ENCODE measurements around the gene ICAM4. TPM values are rescaled to one million over a fixed set of nuclear protein-coding genes. Genes with fewer than 3 reads are reported as not detected.

Gene ICAM4
- total and polyA plus RNA-seq, 2 of the 8 experiments (the other 6 are each of a cell fraction or from before 2014, with no cell fraction given), result 1.5 to 4.1 TPM

- TF ChIP-seq, protein P1, sequence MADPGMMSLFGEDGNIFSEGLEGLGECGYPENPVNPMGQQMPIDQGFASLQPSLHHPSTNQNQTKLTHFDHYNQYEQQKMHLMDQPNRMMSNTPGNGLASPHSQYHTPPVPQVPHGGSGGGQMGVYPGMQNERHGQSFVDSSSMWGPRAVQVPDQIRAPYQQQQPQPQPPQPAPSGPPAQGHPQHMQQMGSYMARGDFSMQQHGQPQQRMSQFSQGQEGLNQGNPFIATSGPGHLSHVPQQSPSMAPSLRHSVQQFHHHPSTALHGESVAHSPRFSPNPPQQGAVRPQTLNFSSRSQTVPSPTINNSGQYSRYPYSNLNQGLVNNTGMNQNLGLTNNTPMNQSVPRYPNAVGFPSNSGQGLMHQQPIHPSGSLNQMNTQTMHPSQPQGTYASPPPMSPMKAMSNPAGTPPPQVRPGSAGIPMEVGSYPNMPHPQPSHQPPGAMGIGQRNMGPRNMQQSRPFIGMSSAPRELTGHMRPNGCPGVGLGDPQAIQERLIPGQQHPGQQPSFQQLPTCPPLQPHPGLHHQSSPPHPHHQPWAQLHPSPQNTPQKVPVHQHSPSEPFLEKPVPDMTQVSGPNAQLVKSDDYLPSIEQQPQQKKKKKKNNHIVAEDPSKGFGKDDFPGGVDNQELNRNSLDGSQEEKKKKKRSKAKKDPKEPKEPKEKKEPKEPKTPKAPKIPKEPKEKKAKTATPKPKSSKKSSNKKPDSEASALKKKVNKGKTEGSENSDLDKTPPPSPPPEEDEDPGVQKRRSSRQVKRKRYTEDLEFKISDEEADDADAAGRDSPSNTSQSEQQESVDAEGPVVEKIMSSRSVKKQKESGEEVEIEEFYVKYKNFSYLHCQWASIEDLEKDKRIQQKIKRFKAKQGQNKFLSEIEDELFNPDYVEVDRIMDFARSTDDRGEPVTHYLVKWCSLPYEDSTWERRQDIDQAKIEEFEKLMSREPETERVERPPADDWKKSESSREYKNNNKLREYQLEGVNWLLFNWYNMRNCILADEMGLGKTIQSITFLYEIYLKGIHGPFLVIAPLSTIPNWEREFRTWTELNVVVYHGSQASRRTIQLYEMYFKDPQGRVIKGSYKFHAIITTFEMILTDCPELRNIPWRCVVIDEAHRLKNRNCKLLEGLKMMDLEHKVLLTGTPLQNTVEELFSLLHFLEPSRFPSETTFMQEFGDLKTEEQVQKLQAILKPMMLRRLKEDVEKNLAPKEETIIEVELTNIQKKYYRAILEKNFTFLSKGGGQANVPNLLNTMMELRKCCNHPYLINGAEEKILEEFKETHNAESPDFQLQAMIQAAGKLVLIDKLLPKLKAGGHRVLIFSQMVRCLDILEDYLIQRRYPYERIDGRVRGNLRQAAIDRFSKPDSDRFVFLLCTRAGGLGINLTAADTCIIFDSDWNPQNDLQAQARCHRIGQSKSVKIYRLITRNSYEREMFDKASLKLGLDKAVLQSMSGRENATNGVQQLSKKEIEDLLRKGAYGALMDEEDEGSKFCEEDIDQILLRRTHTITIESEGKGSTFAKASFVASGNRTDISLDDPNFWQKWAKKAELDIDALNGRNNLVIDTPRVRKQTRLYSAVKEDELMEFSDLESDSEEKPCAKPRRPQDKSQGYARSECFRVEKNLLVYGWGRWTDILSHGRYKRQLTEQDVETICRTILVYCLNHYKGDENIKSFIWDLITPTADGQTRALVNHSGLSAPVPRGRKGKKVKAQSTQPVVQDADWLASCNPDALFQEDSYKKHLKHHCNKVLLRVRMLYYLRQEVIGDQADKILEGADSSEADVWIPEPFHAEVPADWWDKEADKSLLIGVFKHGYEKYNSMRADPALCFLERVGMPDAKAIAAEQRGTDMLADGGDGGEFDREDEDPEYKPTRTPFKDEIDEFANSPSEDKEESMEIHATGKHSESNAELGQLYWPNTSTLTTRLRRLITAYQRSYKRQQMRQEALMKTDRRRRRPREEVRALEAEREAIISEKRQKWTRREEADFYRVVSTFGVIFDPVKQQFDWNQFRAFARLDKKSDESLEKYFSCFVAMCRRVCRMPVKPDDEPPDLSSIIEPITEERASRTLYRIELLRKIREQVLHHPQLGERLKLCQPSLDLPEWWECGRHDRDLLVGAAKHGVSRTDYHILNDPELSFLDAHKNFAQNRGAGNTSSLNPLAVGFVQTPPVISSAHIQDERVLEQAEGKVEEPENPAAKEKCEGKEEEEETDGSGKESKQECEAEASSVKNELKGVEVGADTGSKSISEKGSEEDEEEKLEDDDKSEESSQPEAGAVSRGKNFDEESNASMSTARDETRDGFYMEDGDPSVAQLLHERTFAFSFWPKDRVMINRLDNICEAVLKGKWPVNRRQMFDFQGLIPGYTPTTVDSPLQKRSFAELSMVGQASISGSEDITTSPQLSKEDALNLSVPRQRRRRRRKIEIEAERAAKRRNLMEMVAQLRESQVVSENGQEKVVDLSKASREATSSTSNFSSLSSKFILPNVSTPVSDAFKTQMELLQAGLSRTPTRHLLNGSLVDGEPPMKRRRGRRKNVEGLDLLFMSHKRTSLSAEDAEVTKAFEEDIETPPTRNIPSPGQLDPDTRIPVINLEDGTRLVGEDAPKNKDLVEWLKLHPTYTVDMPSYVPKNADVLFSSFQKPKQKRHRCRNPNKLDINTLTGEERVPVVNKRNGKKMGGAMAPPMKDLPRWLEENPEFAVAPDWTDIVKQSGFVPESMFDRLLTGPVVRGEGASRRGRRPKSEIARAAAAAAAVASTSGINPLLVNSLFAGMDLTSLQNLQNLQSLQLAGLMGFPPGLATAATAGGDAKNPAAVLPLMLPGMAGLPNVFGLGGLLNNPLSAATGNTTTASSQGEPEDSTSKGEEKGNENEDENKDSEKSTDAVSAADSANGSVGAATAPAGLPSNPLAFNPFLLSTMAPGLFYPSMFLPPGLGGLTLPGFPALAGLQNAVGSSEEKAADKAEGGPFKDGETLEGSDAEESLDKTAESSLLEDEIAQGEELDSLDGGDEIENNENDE (IDR thresholded peaks at IDR 0.05; ENCODE audit: insufficient replicate concordance, low read length), result no peak
- TF ChIP-seq POLR2AphosphoS5 (IDR thresholded peaks at IDR 0.05; ENCODE audit: low read depth, low read length) (peak; percentile 44), CREB1 (IDR thresholded peaks at IDR 0.05) (peak; percentile 93), ATF3 (IDR thresholded peaks at IDR 0.05; ENCODE audit: insufficient read depth, low read depth, low read length) (0 out of 2 replicates have a peak, but pooled peaks have one; percentile 21), NRF1 (IDR thresholded peaks at IDR 0.05; ENCODE audit: low read depth, low read length) (no peak), SIN3A (conservative IDR thresholded peaks at IDR 0.05 in 1 of 2, IDR thresholded peaks at IDR 0.05 in 1 of 2; ENCODE audit: low read depth in 1 of 2, low read length in 2 of 2) (peak in 1 of 2 experiments; percentile 68; a peak in 2 of 4 replicates), POLR2A (IDR thresholded peaks at IDR 0.05; ENCODE audit: control extremely low read depth in 1 of 2, low read depth in 2 of 2, low read length in 2 of 2) (no peak), PHF8 (conservative IDR thresholded peaks at IDR 0.05; ENCODE audit: low read depth, low read length) (no peak)
- TF ChIP-seq, protein P2, sequence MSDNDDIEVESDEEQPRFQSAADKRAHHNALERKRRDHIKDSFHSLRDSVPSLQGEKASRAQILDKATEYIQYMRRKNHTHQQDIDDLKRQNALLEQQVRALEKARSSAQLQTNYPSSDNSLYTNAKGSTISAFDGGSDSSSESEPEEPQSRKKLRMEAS (IDR thresholded peaks at IDR 0.05), result peak; percentile 94
Observed at GRCh38 chr19:10289167-10289835, 2.5 kb downstream of the ICAM4 start (continued).
